GM21737 (cell line): ENCODE measurements around the gene EHMT2.
"Not testable (repeated sequence)": the region's sequence is repeated elsewhere in the genome, so short reads cannot be mapped to it uniquely, and the experiment has no call there.

Experiments used
- ATAC-seq: cut with Tn5 transposase; IDR thresholded peaks from one replicate; pipeline ENCODE4 v1.9.1; 2021; ENCODE audit warnings: mild to moderate bottlenecking, moderate library complexity; ENCODE audit not compliant: unreplicated experiment

Gene EHMT2

GRCh38 chr6:31897612-31898382 is at the start of gene EHMT2:
Gene EHMT2, minus strand, starts transcription at chr6:31897698. Its CDS starts 21 bp downstream, at chr6:31897677.
- ATAC-seq: peak; percentile 53

- ATAC-seq: no peak
Measured at GRCh38 chr6:31947070-31947675, 49.7 kb upstream of the EHMT2 start.

GRCh38 chr6:31946370-31946885 is 48.9 kb upstream of the EHMT2 start:
- no peak for ATAC-seq

GRCh38 chr6:31945507-31946369 is 48.2 kb upstream of the EHMT2 start, which contains the start of gene CFB:
Gene CFB, plus strand, starts transcription at chr6:31946095. Its CDS starts 127 bp downstream, at chr6:31946222.
- ATAC-seq: no peak

GRCh38 chr6:31945154-31945506 is 47.6 kb upstream of the EHMT2 start:
- ATAC-seq: no peak

GRCh38 chr6:31943742-31944141 is 46.2 kb upstream of the EHMT2 start:
- ATAC-seq: no peak

GRCh38 chr6:31940256-31940664 is 42.8 kb upstream of the EHMT2 start:
- ATAC-seq: no peak

GRCh38 chr6:31935823-31936222 is 38.3 kb upstream of the EHMT2 start:
- no peak for ATAC-seq

GRCh38 chr6:31935021-31935420 is 37.5 kb upstream of the EHMT2 start:
- ATAC-seq: no peak

GRCh38 chr6:31933537-31933936 is 36.0 kb upstream of the EHMT2 start:
- no peak for ATAC-seq

- not testable (repeated sequence) for ATAC-seq
Measured at GRCh38 chr6:31932137-31932536, 34.6 kb upstream of the EHMT2 start.

- no peak for ATAC-seq
Measured at GRCh38 chr6:31930962-31931361, 33.5 kb upstream of the EHMT2 start.

GRCh38 chr6:31928672-31928939 is 31.1 kb upstream of the EHMT2 start:
- no peak for ATAC-seq

- no peak for ATAC-seq
Measured at GRCh38 chr6:31927863-31928671, 30.6 kb upstream of the EHMT2 start.

GRCh38 chr6:31927242-31927862 is 29.9 kb upstream of the EHMT2 start, which contains the start of gene C2:
Gene C2, plus strand, starts transcription at chr6:31927717. Its CDS starts 36 bp downstream, at chr6:31927753.
- ATAC-seq: no peak

- ATAC-seq: no peak
Measured at GRCh38 chr6:31922942-31923341, 25.4 kb upstream of the EHMT2 start.

GRCh38 chr6:31920811-31921210 is 23.3 kb upstream of the EHMT2 start:
- no peak for ATAC-seq

GRCh38 chr6:31919624-31920303 is 22.3 kb upstream of the EHMT2 start:
- no peak for ATAC-seq

- ATAC-seq: no peak
Measured at GRCh38 chr6:31918069-31918720, 20.7 kb upstream of the EHMT2 start.
